NCI-H2107 treated with DMSO at 0.1 percent for 48 hours (cell line): Measurements from ENCODE around the gene EPHB4.
A peak's percentile ranks its signal among the peaks of the same experiment; 100 is the strongest.
"Not testable (repeated sequence)": the region's sequence is repeated elsewhere in the genome, so short reads cannot be mapped to it uniquely, and the experiment has no call there.

Experiments
- DNase-seq: peaks from one replicate; lab custom pipeline; 2025; ENCODE audit not compliant: unreplicated experiment; lab: John Stamatoyannopoulos, UW

Gene EPHB4

DNA sequence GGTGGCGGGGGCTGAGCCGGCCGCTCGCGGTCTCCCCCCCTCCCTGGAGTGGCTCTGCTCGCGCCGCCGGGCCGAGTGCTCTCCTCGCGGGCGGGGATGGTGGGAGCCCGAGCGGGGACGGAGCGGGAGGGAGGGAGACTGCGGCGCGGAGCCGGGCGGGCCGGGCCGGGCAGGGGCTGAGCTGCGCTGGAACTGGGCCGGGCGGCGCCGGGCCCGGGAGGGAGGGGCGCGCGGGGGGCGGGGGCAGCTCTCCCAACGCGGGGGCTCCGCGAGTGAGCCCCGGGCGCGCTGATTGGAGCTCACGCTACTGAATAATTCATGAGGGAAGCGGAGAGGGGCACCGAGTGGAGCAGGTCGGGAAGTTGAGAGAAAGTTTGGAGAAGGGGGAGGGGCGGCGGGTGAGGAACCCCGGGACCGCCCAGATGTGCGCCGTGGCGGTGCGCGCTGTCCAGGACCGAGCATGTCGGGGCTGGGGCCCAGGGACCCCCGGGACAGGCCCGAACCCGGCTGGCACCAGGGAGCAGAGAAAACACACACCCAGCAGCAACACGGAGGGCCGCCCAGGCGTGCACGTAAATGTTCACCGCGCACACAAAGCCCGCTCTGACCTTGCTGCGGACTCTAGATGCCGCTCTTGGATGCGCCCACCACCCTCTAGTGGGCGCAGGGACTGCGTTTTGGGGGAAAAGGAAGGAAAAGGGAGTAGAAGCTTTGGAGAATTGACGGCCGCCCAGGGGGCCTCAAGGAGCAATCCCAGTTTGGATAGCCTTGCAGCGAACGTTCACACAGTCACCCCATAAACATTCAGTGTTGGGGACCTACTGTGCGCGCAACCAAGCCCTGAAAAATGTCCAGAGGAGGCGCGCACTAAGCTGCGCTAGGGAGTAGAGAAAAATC lies at the start of gene EPHB4:
EPHB4 (minus strand) TSS at position 194 of the 897 bp plus-strand sequence. CDS start 493 bp downstream, outside the sequence.
- DNase-seq, result no peak

DNA sequence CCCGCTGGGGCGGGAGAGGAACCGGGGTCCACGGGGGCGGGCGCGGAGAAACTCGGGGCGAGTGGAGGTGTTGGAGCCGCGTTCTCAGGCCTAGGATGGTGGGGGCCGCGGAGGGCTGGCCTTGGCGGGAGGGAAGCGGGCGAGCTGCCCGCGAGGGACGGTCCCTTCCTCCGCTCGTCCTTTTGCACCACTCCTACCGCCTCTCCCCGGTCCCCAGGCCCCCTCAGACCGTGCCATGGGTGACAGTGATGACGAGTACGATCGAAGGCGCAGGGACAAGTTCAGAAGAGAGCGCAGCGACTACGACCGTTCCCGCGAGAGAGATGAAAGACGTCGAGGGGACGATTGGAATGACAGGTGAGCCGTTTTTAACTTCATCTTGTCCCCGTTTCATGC lies 48.0 kb upstream of the EPHB4 start:
- DNase-seq, result no peak

DNA sequence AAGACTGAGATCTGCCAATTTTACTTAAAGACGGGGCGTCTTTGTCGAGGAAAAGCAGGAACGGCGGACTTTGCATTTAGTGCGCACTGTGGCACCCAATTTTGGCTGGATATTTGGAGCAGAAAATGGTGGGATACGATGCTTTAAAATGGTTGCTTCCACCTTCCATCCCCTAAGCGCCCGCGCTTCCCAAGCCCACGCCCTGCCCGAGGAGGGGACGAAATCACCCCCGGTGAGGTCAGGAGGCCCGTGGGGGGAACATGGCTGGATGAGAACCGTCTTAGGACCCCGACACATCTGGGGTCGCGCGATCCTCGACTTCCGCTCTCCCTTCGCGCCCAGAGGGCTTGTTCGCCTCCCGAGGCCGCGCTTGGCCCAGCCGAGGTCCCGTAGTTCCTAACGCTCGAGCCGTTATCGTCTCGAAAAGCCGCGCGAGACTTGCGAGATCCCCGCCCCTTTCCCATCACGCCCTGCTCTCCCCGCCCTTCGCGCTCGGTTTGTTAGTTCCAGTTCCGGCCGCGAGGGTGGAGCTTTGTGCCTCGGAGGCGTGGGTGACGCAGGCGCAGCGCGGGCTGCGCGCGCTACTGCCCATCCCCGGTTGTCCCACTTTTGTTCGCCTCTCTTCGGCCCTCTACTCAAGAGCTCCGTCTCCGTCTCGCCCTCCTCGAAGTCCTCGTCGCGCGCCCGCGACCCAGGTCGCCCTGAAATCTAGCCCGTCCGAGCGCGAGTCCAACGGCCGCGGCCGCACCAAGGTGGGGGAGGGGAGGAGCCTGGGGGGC lies 47.4 kb upstream of the EPHB4 start, which contains the start of gene SRRT:
SRRT (plus strand) TSS at position 527 of the 779 bp plus-strand sequence. CDS start 488 bp downstream, outside the sequence.
- peak; percentile 96 for DNase-seq

DNA sequence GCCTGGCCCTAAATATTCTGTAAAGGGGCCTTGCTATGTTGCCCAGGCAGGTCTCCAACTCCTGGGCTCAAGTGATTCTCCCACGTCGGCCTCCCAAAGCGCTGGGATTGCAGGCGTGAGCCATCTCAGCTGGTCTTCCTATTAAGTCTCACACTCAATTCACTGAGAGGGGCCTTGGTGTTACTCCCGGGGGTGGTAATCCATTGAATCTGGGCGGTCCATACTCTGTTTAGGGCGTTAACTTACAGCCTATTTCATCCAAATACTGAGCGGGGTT lies 46.9 kb upstream of the EPHB4 start:
- DNase-seq, result no peak

DNA sequence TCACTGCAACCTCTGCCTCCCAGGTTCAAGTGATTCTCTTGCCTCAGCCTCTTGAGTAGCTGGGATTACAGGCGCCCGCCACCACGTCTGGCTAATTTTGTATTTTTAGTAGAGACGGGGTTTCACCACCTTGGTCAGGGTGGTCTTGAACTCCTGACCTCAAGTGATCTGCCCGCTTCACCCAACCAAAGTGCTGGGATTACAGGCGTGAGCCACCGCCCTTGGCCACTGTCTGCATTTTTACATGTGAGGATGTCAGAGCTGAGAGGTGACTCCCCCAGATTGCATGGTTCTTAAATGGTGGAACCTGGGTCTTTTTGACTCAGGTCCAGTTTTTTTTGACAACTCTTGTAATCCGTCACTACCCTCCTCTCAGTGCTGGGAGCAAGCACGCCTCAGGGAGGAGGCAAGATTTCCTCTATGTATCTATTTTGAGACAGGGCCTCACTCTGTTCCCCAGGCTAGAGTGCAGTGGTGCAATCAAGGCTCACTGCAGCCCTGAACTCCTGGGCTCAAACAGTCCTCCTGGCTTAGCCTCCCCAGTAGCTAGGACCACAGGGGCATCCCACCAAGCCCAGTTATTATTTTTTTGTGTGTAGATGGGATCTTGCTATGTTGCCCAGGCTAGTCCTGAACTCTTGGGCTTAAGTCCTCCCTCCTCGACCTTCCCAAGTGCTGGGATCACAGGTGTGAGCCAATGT lies 46.4 kb upstream of the EPHB4 start:
- DNase-seq, result no peak

DNA sequence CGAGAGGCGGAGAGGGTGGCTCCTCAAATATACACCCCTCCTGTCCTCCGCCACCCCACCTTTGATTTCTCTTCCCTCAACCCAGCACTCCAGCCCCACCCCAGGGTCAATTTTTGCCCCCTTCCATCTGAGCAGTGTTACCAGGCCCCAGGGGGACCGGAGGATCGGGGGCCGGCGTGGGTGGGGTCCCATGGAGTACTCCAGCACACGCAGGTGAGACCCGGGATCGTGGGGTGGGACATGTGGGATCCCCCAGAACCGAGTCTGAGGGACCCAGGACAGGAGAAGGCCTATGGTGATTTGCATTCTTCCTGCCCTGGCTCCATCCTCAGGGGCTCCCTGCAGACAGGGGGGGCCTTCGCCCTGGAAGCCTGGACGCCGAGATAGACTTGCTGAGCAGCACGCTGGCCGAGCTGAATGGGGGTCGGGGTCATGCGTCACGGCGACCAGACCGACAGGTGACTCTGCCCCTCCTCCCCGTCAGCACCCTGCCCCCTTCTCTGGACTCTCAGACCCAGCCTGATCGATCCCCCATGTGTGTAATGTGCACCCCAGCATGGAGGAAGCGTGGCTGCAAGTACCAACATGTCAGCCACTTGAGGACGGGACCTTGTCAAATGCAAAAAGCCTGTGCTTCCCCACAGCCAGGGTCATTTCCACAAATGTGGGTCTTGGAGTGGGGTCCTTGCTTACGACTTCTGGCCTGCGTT lies 40.6 kb upstream of the EPHB4 start:
- DNase-seq, result no peak

DNA sequence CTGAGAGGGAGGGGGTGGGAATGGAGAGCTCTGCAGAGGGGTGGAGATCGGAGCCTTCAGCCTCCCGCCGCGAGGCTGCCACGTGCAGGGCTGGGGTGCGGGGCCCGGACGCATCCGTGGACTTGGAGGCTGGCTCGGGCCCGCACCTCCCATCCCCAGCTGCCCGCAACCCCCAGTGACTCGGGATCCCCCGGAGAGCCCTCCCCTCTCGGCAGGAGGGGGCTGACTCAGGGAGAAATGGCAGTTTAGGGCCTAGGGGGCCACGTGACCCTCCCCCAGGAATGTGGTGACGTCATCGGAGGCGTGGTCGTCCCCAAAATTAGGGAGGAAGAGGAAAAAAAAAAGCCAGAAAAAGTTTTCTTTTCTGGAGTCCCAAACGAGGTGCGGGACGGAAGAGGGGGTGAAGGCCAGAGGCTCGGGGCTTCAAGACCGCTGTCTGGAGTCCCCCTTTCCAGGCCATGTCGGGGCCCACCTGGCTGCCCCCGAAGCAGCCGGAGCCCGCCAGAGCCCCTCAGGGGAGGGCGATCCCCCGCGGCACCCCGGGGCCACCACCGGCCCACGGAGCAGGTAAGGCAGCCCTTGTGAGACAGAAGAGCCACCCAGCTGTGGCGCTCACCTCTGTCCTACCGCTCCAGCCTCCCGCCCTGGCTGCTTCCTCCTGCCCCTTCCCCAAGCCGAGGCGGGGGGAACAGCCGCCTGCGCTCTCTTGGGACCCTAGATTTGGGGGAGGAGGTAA lies 39.9 kb upstream of the EPHB4 start, which contains the start of gene TRIP6:
TRIP6 (plus strand) TSS at position 348 of the 736 bp plus-strand sequence; CDS start at position 459, 111 bp downstream.
- no peak for DNase-seq

DNA sequence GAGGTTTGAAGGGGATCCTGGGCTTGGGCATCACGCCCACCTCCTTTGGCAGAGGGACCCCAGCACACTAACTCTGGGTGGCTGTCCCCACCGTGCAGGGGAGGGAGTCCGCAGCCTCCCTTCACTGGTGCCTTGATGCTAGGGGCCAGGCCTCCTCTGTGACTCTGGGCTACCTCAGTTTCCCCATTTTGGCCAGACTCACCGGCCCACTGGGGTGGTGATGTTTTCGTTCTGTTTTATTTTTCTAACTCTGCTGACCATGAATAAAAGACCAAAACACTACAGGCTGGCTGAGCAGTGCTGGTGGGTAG lies 39.4 kb upstream of the EPHB4 start:
- no peak for DNase-seq

DNA sequence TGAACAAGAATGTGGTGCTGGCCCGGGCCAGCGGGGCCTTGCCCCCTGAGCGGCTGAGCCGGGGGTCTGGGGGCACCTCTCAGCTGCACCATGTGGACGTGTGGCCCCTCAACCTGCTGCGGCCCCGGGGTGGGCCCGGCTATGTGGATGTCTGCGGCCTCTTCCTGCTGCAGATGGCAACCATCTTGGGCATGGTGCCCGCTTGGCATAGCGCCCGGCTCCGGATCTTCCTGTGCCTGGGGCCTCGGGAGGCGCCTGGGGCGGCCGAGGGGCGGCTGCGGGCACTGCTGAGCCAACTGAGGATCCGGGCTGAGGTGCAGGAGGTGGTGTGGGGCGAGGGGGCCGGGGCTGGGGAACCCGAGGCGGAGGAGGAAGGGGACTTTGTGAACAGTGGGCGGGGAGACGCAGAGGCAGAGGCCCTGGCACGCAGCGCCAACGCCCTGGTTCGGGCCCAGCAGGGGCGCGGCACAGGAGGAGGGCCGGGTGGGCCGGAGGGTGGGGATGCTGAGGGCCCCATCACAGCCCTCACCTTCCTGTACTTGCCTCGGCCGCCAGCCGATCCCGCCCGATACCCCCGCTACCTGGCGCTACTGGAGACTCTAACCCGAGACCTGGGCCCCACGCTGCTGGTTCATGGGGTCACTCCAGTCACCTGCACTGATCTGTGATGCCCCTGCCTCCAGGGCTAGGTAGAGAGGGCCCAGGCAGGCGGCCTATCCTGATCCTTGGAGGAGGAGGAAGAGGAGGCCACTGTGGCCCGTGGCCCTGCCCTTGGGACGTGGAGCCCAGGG lies 38.8 kb upstream of the EPHB4 start:
- DNase-seq, result no peak

DNA sequence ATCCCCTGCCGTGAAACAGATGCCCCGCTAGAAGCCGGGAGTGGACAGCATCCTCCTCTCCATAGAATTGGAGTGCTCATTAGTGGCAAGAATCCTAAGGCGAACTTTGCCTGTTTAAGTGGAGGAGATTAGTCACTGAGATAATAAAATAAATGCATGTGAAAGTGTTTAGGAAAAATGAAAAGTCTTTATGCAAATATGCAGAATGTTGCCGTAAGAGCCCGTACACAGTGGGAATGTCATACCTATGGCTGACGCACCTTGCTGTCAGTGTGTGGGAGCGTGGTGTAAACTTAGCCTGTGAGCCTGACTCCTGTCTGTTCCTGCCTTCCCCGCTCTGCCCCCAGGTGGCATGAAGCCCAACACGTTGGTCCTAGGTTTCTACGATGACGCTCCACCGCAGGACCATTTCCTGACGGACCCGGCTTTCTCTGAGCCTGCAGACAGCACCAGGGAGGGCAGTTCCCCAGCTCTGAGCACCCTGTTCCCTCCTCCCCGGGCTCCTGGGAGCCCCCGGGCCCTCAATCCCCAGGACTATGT lies 38.1 kb upstream of the EPHB4 start:
- DNase-seq, result no peak

DNA sequence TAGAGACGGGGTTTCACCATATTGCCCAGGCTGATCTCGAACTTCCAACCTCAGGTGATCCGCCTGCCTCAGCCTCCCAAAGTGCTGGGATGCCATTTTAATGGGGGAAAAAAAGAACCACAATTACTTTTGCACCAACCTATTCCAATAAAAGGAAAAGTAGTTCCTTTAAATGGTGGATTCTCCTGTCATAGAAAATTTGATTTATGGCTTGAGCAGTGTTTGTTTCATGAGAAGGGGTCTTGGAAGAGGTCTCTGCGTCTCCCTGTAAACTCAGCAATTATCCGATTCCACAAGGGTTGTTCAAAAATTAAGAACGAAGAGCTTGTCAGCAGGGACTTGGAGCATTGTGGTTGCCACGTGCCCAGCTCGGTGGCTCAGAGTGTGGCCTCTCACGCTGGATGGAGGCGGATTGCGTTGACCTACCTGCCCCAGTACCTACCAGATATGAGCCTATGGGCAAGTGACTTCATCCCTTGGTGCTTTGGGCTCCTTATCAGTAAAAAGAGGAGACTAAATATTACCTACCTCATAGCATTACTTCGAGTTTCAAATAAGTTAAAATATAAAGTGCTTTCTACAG lies 37.0 kb upstream of the EPHB4 start:
- no peak for DNase-seq

DNA sequence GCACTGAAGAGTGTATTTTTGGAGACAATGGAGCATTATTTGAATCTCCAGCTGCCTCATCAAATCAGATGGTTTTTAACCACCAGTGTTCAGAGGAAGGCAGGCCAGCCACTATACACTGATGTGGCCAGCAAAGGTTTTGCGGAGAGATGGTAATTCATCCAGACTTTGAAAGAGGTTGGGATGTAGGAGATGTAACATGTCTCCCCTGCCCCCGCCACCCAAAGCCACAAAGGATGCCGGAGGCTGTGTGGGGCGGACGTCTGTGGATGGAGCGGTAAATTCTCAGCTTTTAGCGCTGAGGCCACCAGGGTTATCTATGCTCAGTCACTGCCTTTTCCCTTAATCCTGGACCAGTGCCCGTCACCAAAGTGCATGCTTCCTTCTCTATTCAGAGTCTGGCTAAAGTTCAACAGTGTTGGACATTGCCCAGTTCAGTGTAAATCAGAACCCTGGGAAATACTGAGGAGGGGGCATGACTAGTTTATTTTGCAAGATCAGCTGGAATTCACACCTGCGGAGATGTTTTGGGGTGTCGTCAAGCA lies 36.2 kb upstream of the EPHB4 start:
- DNase-seq, result no peak

DNA sequence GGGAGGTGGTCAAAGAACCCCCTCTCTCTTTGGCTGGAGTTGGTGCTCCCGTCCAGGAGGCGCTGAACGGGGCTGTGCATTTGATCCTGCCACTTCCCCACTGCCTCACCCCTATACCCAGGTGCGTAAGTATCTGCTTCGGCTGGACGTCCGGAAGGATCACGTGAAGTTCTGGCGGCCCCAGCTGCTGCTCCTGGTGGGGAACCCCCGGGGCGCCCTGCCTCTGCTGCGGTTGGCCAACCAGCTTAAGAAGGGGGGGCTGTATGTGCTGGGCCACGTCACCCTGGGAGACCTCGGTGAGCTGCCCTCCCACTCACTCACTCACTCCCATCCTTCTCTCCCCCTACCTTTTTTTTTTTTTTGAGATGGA lies 34.3 kb upstream of the EPHB4 start:
- DNase-seq, result no peak

DNA sequence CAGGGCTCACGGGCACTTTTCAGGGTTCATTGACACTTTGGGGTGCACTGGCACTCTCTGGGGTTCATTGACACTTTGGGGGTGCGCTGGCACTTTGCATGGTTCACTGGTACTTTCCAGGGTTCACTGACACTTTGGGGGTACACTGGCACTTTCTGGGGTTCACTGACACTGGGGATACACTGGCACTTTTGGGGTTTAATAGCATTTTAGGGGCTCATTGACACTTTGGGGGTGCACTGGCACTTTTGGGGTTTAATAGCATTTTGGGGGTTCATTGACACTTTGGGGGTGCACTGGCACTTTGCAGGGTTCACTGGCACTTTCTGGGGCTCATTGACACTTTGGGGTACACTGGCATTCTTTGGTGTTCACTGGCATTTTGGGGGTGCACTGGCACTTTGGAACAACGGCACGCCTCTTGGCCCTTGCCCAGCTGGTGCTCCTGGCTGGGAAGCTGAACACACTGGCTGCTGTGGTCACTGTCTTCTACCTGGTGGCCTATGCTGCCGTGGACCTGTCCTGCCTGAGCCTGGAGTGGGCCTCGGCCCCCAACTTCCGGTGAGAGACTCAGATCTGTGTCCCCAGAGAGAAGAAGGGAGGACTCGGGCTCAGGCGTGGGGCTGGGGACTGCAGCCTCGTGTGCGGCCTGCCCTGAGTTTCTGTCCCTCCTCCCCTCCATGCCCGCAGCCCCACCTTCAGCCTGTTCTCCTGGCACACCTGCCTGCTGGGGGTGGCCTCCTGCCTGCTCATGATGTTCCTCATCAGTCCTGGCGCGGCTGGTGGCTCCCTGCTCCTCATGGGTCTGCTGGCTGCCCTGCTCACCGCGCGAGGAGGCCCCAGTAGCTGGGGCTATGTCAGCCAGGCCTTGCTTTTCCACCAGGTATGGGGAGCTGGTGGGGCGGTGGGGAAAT lies 33.6 kb upstream of the EPHB4 start:
- no peak for DNase-seq

DNA sequence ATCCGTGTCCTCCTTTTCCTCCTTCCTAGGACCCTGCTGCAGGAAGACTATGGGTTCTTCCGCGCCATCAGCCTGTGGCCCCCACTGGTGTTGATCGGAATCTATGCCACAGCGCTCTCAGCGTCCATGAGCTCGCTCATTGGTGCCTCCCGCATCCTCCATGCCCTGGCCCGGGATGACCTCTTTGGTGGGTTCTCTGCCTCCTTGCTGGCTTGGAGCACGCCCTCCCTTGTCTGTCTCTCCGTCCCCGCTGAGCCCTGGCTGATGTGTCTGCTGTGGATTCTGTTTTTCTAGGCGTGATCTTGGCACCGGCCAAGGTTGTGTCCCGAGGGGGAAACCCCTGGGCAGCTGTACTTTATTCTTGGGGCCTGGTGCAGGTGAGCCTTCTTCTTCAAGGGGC lies 32.5 kb upstream of the EPHB4 start:
- no peak for DNase-seq

DNA sequence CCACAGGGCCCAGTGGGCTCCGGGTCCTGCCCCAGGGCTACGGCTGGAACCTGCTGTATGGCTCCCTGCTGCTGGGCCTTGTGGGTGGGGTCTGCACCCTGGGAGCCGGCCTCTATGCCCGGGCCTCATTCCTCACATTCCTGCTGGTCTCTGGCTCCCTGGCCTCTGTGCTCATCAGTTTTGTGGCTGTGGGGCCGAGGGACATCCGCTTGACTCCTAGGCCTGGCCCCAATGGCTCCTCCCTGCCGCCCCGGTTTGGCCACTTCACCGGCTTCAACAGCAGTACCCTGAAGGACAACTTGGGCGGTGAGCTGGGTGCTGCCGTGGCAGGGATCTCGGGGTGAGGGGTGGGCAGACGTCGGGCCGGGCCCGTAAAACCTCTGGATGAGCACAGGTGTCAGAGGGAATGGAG lies 29.6 kb upstream of the EPHB4 start:
- no peak for DNase-seq

DNA sequence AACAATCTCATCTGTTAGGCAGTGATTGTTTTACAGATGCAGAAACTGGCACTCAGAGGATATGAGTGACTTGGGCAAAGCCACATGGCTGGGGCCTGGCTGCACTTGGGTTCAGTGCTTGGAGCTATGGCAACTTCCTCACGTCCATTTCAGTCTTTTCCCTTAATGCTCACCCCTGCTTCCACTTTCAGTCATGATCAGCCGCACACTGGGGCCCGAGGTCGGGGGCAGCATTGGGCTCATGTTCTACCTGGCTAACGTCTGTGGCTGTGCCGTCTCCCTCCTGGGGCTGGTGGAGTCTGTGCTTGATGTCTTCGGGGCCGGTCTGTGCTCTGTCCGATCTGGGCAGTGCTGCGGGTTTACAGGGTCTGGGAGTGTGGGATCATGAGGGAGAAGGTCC lies 28.2 kb upstream of the EPHB4 start:
- no peak for DNase-seq

DNA sequence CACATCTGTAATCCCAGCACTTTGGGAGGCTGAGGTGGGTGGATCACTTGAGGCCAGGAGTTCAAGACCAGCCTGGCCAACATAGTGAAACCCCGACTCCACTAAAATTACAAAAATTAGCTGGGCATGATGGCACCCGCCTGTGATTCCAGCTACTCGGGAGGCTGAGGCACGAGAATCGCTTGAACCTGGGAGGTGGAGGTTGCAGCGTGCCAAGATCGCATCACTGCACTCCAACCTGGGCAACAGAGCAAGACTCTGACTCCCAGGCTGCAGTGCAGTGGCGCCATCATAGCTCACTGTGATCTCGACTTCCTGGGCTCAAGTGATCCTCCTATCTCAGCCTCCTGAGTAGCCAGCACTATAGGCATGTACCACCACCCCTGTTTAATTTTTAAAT lies 27.6 kb upstream of the EPHB4 start:
- DNase-seq, result not testable (repeated sequence)
